ENCODE data around the gene BSN. TPM values are rescaled to one million over a fixed set of nuclear protein-coding genes. Genes with fewer than 3 reads are reported as not detected.
"Not testable (repeated sequence)": the region's sequence is repeated elsewhere in the genome, so short reads cannot be mapped to it uniquely, and the experiment has no call there.

BSN gene
- total and polyA plus RNA-seq, 2 donors (not counting 1 experiment from before 2014, with no cell fraction given), result 0.03 to 0.20 TPM

DNA sequence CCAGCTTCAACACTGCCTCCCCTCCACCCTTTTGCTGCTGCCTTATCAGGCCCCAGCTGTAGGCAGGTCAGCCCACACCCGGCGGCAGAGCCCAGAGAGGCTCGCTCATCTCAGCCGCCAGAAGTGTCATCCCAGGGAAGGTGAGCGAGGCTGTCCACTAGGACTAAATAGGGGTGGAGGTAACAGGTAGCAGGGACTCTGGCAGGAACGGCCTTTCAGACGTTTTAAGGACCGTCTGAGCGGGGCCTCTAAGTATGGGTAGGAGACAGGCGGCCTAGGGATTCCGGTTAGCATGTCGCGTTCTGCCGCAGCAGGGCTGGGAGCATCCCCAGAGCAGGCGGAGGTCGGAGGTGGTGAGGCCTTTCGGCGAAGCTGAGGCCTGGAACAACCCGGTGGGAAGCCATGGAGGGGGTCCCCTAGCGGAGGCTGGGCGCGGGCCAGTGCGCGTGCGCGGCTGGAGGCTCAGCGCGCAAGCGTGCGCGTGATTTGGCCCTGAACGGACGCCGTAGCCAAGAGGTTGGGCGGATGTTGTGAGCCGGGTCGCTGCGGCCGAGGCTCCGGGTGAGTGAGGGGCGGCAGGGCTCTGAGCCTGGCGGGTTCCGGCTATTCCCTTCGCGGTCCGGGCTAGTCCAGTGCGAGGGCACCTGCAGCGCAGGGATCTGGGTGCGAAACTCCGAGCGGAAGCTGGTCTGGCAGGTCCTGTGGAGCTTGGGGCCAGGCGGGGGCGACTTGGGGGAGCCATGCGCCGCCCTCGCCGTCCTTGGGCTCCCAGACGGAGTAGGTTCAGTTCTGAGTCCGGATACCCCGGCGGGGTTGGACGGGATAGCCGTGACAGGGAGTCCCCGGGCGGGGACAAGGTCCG, 135.0 kb downstream of the BSN start, which contains the start of the genes MST1 and RNF123:
Gene MST1 (minus strand): TSS at position 429 of the 862 bp plus-strand sequence. CDS start 783 bp downstream, outside the sequence.
Gene RNF123 (plus strand): TSS at position 512 of the 862 bp plus-strand sequence. CDS start 1,609 bp downstream, outside the sequence.
- Mint-ChIP-seq H3K27me3 (peaks cover 3% of the 10 kb centered on the region), H3K27ac (peak within 1 kb of the TSS; percentile 95), H3K9me3 (ENCODE audit: insufficient read depth) (no peaks in the 10 kb centered on the region), H3K4me1 (peaks cover 43% of the 10 kb centered on the region), H3K4me3 (peak within 1 kb of the TSS; percentile 97)
- peaks cover 16 to 38% of the 10 kb centered on the region in 2 donors for H3K4me1 ChIP-seq (ENCODE audit: control insufficient read depth in 2 of 2, insufficient read depth in 2 of 2, low read length in 2 of 2)
- H3K36me3 ChIP-seq (replicated peaks in 1 of 2; ENCODE audit: control extremely low read depth in 1 of 2, control insufficient read depth in 1 of 2, extremely low read depth in 1 of 2, insufficient read depth in 2 of 2, low read length in 1 of 2), result peaks cover 0 to 3% of the 10 kb centered on the region in 2 experiments
- CTCF ChIA-PET, result no interaction called here
- peaks cover 23% of the 10 kb centered on the region for H3K79me2 ChIP-seq (ENCODE audit: control insufficient read depth, insufficient read depth, low read length)
- intact Hi-C loops (cut with micrococcal nuclease), result loop anchor here (1.0 kb wide), 1 partner anchor 15 kb away; the partner anchor contains the start of gene APEH
- no peaks in the 10 kb centered on the region for H4K20me1 ChIP-seq (ENCODE audit: control insufficient read depth, insufficient read depth, low read length, poor library complexity, severe bottlenecking)
- peak within 1 kb of the TSS; percentile 83 for H3K4me2 ChIP-seq (replicated peaks; ENCODE audit: low read depth, low read length, poor library complexity, severe bottlenecking)
- WGBS (ENCODE audit: insufficient coverage), result 2% methylated on average over 57 of the region's 66 CpGs
- TF ChIP-seq, protein P1, sequence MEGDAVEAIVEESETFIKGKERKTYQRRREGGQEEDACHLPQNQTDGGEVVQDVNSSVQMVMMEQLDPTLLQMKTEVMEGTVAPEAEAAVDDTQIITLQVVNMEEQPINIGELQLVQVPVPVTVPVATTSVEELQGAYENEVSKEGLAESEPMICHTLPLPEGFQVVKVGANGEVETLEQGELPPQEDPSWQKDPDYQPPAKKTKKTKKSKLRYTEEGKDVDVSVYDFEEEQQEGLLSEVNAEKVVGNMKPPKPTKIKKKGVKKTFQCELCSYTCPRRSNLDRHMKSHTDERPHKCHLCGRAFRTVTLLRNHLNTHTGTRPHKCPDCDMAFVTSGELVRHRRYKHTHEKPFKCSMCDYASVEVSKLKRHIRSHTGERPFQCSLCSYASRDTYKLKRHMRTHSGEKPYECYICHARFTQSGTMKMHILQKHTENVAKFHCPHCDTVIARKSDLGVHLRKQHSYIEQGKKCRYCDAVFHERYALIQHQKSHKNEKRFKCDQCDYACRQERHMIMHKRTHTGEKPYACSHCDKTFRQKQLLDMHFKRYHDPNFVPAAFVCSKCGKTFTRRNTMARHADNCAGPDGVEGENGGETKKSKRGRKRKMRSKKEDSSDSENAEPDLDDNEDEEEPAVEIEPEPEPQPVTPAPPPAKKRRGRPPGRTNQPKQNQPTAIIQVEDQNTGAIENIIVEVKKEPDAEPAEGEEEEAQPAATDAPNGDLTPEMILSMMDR (IDR thresholded peaks at IDR 0.05), result peak; percentile 47
- no peak for TF ChIP-seq EZH2 (IDR thresholded peaks at IDR 0.05; ENCODE audit: borderline replicate concordance, insufficient read depth, low read depth, low read length, poor library complexity, severe bottlenecking)
- POLR2A ChIA-PET, result interaction anchor here (0.6 to 0.9 kb wide), 4 partner anchors 16 to 1249 kb away, joined by 3 to 6 read pairs (median 4); partner anchors contain the start of gene MON1A
- peak within 1 kb of the TSS; percentile 97 for H3K9ac ChIP-seq (ENCODE audit: low read length)
- DNase-seq, result peak; percentile 96
- H3K27me3 ChIP-seq (replicated peaks in 1 of 4; ENCODE audit: control extremely low read depth in 1 of 4, control insufficient read depth in 3 of 4, insufficient read depth in 4 of 4, low read length in 3 of 4), result peaks cover 0 to 13% (median 0%) of the 10 kb centered on the region in 4 experiments
- peak within 1 kb of the TSS; percentile 54 to 78 for H3K27ac ChIP-seq (ENCODE audit: low read length in 2 of 2)
- no peaks in the 10 kb centered on the region for H3K9me3 ChIP-seq (ENCODE audit: control extremely low read depth in 1 of 3, control insufficient read depth in 2 of 3, insufficient read depth in 1 of 3, low read length in 2 of 3)
- H2AFZ ChIP-seq (ENCODE audit: insufficient read depth, low read depth, low read length, poor library complexity, severe bottlenecking), result peak within 1 kb of the TSS; percentile 82
- H3K4me3 ChIP-seq (ENCODE audit: control extremely low read depth in 1 of 5, extremely low read depth in 1 of 5, insufficient read depth in 1 of 5, low read depth in 2 of 5, low read length in 4 of 5), result peak within 1 kb of the TSS; percentile 44 to 99 (median 92)
- ATAC-seq (ENCODE audit: low read depth), result peak; percentile 82

DNA sequence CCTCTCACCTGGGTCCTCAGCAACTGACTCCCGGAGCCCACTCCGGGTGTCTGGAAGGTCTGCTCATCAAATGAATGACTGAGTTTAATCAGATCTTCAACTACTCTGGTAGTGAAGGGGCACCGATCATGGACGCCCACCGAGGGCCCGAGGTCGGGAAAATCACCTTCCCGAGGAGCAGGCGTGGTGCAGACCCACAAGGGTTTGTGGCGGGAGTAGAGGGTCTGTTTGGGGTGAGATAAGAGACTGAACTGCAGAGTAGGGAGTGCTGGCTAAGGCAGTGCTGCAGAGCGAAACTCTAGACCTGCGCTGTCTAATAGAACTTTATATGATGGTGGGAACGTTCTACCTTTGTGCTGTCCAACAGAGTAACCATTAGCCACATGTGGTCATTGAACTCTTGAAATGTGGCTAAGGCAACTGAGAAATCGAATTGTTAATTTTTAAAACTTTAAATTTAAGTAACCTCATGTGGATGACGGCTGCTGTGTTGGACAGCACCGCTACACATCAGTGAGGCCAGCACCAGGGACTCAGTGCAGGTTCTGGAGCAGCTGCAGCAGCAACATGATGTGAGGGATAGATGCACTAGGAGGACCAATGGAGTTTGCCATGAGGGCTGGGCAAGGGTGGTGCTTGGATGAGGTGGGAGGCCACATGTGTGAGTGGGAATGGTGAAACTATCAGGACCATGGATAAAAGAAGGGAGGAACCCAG, 135.8 kb downstream of the BSN start:
- H3K36me3 ChIP-seq (replicated peaks in 1 of 2; ENCODE audit: control extremely low read depth in 1 of 2, control insufficient read depth in 1 of 2, extremely low read depth in 1 of 2, insufficient read depth in 2 of 2, low read length in 1 of 2); H3K27me3 Mint-ChIP-seq; CTCF ChIA-PET; H3K9me3 ChIP-seq (ENCODE audit: control extremely low read depth in 1 of 3, control insufficient read depth in 2 of 3, insufficient read depth in 1 of 3, low read length in 2 of 3); ATAC-seq (ENCODE audit: low read depth); H3K9me3 Mint-ChIP-seq (ENCODE audit: insufficient read depth); H4K20me1 ChIP-seq (ENCODE audit: control insufficient read depth, insufficient read depth, low read length, poor library complexity, severe bottlenecking); DNase-seq: not testable (repeated sequence)
- peak overlapping the region; percentile 82 for H2AFZ ChIP-seq (ENCODE audit: insufficient read depth, low read depth, low read length, poor library complexity, severe bottlenecking)
- peak overlapping the region; percentile 34 to 78 for H3K27ac ChIP-seq (ENCODE audit: low read length in 2 of 2)
- peak overlapping the region; percentile 83 for H3K4me2 ChIP-seq (replicated peaks; ENCODE audit: low read depth, low read length, poor library complexity, severe bottlenecking)
- H3K4me1 ChIP-seq (ENCODE audit: control insufficient read depth in 2 of 2, insufficient read depth in 2 of 2, low read length in 2 of 2), result peaks cover 16 to 38% of the 10 kb centered on the region in 2 donors
- POLR2A ChIA-PET, result interaction anchor here (0.6 to 0.7 kb wide), 3 partner anchors 17 to 1249 kb away, joined by 3 to 5 read pairs (median 3); partner anchors contain the start of gene MON1A
- peaks cover 28% of the 10 kb centered on the region for H3K79me2 ChIP-seq (ENCODE audit: control insufficient read depth, insufficient read depth, low read length)
- H3K4me3 ChIP-seq (ENCODE audit: control extremely low read depth in 1 of 5, extremely low read depth in 1 of 5, insufficient read depth in 1 of 5, low read depth in 2 of 5, low read length in 4 of 5), result peak overlapping the region; percentile 44 to 99 (median 92)
- intact Hi-C loops (cut with micrococcal nuclease), result loop anchor here (1.0 kb wide), 1 partner anchor 16 kb away; the partner anchor contains the start of gene APEH
- peak overlapping the region; percentile 97 for H3K4me3 Mint-ChIP-seq
- 12% methylated on average over 15 of the region's 16 CpGs for WGBS (ENCODE audit: insufficient coverage)
- H3K27me3 ChIP-seq (replicated peaks in 1 of 4; ENCODE audit: control extremely low read depth in 1 of 4, control insufficient read depth in 3 of 4, insufficient read depth in 4 of 4, low read length in 3 of 4), result peaks cover 0 to 13% (median 0%) of the 10 kb centered on the region in 4 experiments
- peak overlapping the region; percentile 95 for H3K27ac Mint-ChIP-seq
- H3K9ac ChIP-seq (ENCODE audit: low read length), result peak overlapping the region; percentile 97
- peaks cover 43% of the 10 kb centered on the region for H3K4me1 Mint-ChIP-seq

DNA sequence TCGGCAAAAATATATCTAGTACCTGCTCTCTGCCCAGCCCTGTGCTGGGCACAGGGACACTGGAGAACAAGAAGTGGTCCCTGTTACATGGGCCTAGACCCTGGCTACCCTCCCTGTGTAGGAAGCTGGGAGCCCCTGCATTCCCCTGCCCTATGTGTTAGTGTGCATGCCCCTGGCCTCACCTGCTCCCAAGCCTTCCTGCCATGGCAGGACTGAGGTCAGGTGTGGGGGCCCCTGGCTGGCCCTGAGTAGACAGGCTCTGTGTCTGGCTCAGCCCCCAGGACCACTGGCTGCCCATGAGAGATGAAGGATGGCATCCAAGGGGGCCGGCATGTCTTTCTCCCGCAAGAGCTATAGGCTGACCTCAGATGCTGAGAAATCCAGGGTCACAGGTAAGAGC, 136.6 kb downstream of the BSN start:
- H3K27me3 Mint-ChIP-seq; H2AFZ ChIP-seq (ENCODE audit: insufficient read depth, low read depth, low read length, poor library complexity, severe bottlenecking); H3K36me3 ChIP-seq (replicated peaks in 1 of 2; ENCODE audit: control extremely low read depth in 1 of 2, control insufficient read depth in 1 of 2, extremely low read depth in 1 of 2, insufficient read depth in 2 of 2, low read length in 1 of 2); H4K20me1 ChIP-seq (ENCODE audit: control insufficient read depth, insufficient read depth, low read length, poor library complexity, severe bottlenecking); H3K27ac Mint-ChIP-seq; H3K9me3 Mint-ChIP-seq (ENCODE audit: insufficient read depth); CTCF ChIA-PET; DNase-seq; POLR2A ChIA-PET; H3K4me3 ChIP-seq (ENCODE audit: control extremely low read depth in 1 of 5, extremely low read depth in 1 of 5, insufficient read depth in 1 of 5, low read depth in 2 of 5, low read length in 4 of 5); ATAC-seq (ENCODE audit: low read depth); H3K27ac ChIP-seq (ENCODE audit: low read length in 2 of 2); intact Hi-C loops (cut with micrococcal nuclease); H3K4me2 ChIP-seq (replicated peaks; ENCODE audit: low read depth, low read length, poor library complexity, severe bottlenecking); H3K9ac ChIP-seq (ENCODE audit: low read length); H3K9me3 ChIP-seq (ENCODE audit: control extremely low read depth in 1 of 3, control insufficient read depth in 2 of 3, insufficient read depth in 1 of 3, low read length in 2 of 3): not testable (repeated sequence)
- H3K27me3 ChIP-seq (replicated peaks in 1 of 4; ENCODE audit: control extremely low read depth in 1 of 4, control insufficient read depth in 3 of 4, insufficient read depth in 4 of 4, low read length in 3 of 4), result peaks cover 0 to 13% (median 0%) of the 10 kb centered on the region in 4 experiments
- H3K4me1 ChIP-seq (ENCODE audit: control insufficient read depth in 2 of 2, insufficient read depth in 2 of 2, low read length in 2 of 2), result peaks cover 16 to 36% of the 10 kb centered on the region in 2 donors
- H3K79me2 ChIP-seq (ENCODE audit: control insufficient read depth, insufficient read depth, low read length), result peaks cover 32% of the 10 kb centered on the region
- H3K4me3 Mint-ChIP-seq, result peak overlapping the region; percentile 97
- WGBS (ENCODE audit: insufficient coverage), result 97% methylated on average over 3 of the region's 3 CpGs
- peaks cover 40% of the 10 kb centered on the region for H3K4me1 Mint-ChIP-seq
